GM18505 (cell line): ENCODE results near the gene SLC19A1.

ENCODE experiments used
- ATAC-seq: cut with Tn5 transposase; IDR thresholded peaks from one replicate; pipeline ENCODE4 v1.9.1; 2021; ENCODE audit not compliant: unreplicated experiment
- POLR2A ChIP-seq: IDR thresholded peaks from 4 replicates; pipeline ENCODE4 v1.6.1; 2011; ENCODE audit warnings: borderline replicate concordance; ENCODE audit not compliant: insufficient read depth, insufficient read length; ENCODE audit errors: extremely low read depth

Gene SLC19A1

GRCh38 chr21:45522986-45523385 lies 19.3 kb downstream of the SLC19A1 start:
- ATAC-seq = no peak
- no peak for TF ChIP-seq POLR2A

- ATAC-seq = no peak
- no peak for TF ChIP-seq POLR2A
These were observed 19.9 kb downstream of the SLC19A1 start for GRCh38 chr21:45522381-45522780.

GRCh38 chr21:45521241-45521640 lies 21.0 kb downstream of the SLC19A1 start:
- ATAC-seq = no peak
- no peak for TF ChIP-seq POLR2A

GRCh38 chr21:45519182-45519581 lies 23.1 kb downstream of the SLC19A1 start:
- no peak for ATAC-seq
- no peak for TF ChIP-seq POLR2A

- no peak for ATAC-seq
- TF ChIP-seq POLR2A = no peak
These were observed 23.5 kb downstream of the SLC19A1 start for GRCh38 chr21:45518742-45519141.

- no peak for ATAC-seq
- no peak for TF ChIP-seq POLR2A
These were observed 24.8 kb downstream of the SLC19A1 start for GRCh38 chr21:45517249-45518065.

GRCh38 chr21:45516671-45517151 lies 25.5 kb downstream of the SLC19A1 start:
- ATAC-seq = no peak
- no peak for TF ChIP-seq POLR2A

- TF ChIP-seq POLR2A = no peak
- ATAC-seq = no peak
These were observed 26.1 kb downstream of the SLC19A1 start for GRCh38 chr21:45516071-45516670.

GRCh38 chr21:45515241-45516061 lies 26.8 kb downstream of the SLC19A1 start:
- no peak for ATAC-seq
- no peak for TF ChIP-seq POLR2A

- TF ChIP-seq POLR2A = no peak
- no peak for ATAC-seq
These were observed 27.8 kb downstream of the SLC19A1 start for GRCh38 chr21:45514311-45515021.

- ATAC-seq = no peak
- TF ChIP-seq POLR2A = no peak
These were observed 28.4 kb downstream of the SLC19A1 start for GRCh38 chr21:45513741-45514310.

GRCh38 chr21:45513003-45513717 lies 29.1 kb downstream of the SLC19A1 start:
- ATAC-seq = no peak
- no peak for TF ChIP-seq POLR2A
